HG03469 (cell line): ENCODE measurements around the gene OTX2.

Experiments used
- ATAC-seq: cut with Tn5 transposase; IDR thresholded peaks from one replicate; pipeline ENCODE4 v1.9.1; 2021; ENCODE audit warnings: mild to moderate bottlenecking, moderate library complexity, moderate number of reproducible peaks; ENCODE audit not compliant: unreplicated experiment

Gene OTX2

GRCh38 chr14:56810147-56810719 lies at the start of gene OTX2:
Gene OTX2 (minus strand): TSS chr14:56810479. CDS start chr14:56805456, 5,023 bp downstream.
- no peak for ATAC-seq

- no peak for ATAC-seq
Measured at GRCh38 chr14:56858422-56858821, 48.1 kb upstream of the OTX2 start.

- ATAC-seq: no peak
Measured at GRCh38 chr14:56857216-56857615, 46.9 kb upstream of the OTX2 start.

GRCh38 chr14:56855891-56856461 lies 45.7 kb upstream of the OTX2 start:
- no peak for ATAC-seq

GRCh38 chr14:56854325-56854724 lies 44.0 kb upstream of the OTX2 start:
- ATAC-seq: no peak

GRCh38 chr14:56846970-56847930 lies 37.0 kb upstream of the OTX2 start:
- ATAC-seq: no peak

- no peak for ATAC-seq
Measured at GRCh38 chr14:56844406-56845002, 34.2 kb upstream of the OTX2 start.

GRCh38 chr14:56841611-56842010 lies 31.3 kb upstream of the OTX2 start:
- no peak for ATAC-seq

GRCh38 chr14:56840221-56840620 lies 29.9 kb upstream of the OTX2 start:
- no peak for ATAC-seq

- ATAC-seq: no peak
Measured at GRCh38 chr14:56829151-56829550, 18.9 kb upstream of the OTX2 start.

GRCh38 chr14:56826214-56826613 lies 15.9 kb upstream of the OTX2 start:
- ATAC-seq: no peak

- no peak for ATAC-seq
Measured at GRCh38 chr14:56821805-56822610, 11.7 kb upstream of the OTX2 start.

GRCh38 chr14:56821177-56821576 lies 10.9 kb upstream of the OTX2 start:
- ATAC-seq: no peak

- ATAC-seq: no peak
Measured at GRCh38 chr14:56817396-56817921, 7.2 kb upstream of the OTX2 start.

- ATAC-seq: no peak
Measured at GRCh38 chr14:56816574-56817391, 6.5 kb upstream of the OTX2 start.

GRCh38 chr14:56815745-56816144 lies 5.5 kb upstream of the OTX2 start:
- no peak for ATAC-seq

GRCh38 chr14:56814969-56815700 lies 4.9 kb upstream of the OTX2 start:
- no peak for ATAC-seq

- no peak for ATAC-seq
Measured at GRCh38 chr14:56814519-56814959, 4.3 kb upstream of the OTX2 start.

- no peak for ATAC-seq
Measured at GRCh38 chr14:56813143-56813551, 2.9 kb upstream of the OTX2 start.
